Measurements from ENCODE around the gene BST1.

The BST1 gene

DNA sequence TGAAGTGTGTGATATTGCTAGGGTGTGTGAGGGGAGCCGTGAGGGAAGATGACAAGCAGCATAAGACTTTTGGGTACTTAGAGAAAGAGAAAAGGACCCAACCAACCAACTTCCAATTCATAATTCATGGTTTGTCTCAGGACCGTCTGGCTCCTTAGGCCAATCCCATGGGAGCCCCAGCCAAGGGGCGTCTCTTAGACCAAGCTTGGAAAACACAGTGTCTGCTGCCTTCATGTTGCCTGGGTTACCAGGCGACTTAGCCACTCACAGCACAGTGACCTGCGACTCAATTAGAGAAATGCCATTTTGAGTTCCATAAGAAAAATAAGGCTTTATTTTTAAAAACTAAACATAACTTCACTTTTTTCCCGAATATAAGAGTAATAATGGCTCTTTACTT, 32.7 kb downstream of the BST1 start:
- DNase-seq (ENCODE audit: low spot score) = no peak

DNA sequence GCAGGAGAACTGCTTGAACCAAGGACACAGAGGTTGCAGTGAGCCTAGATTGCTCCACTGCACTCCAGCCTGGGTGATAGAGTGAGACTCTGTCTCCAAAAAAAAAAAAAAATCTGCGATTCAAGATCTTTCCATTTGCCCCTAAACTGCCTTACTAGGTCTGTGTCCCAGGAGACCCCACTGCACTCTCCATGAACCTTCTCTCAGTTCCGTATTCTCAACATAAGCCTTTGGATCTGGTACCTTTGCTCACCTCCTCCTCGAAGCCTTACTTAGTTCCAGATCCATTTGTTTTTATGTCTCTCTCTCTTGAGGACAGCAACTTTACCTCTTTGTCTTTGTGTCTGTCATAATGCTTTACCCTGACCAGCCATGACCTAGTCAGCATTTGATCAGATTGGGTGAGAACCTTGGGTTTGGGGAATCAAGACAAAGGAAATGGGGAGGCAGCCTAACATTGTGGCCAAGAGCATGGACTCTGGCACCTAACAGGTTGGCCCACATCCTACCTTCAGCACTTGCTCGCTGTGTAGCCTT, 33.7 kb downstream of the BST1 start:
- DNase-seq (ENCODE audit: low spot score) = no peak
- in situ Hi-C loops (cut with MboI; ENCODE audit: low pct_unique_long_range_greater_than_20kb, low sequenced_read_pairs, unreplicated experiment) = loop anchor here (25.0 kb wide), 1 partner anchor 226 kb away; the partner anchor contains the start of gene FGFBP2
- TF ChIP-seq, protein P1, sequence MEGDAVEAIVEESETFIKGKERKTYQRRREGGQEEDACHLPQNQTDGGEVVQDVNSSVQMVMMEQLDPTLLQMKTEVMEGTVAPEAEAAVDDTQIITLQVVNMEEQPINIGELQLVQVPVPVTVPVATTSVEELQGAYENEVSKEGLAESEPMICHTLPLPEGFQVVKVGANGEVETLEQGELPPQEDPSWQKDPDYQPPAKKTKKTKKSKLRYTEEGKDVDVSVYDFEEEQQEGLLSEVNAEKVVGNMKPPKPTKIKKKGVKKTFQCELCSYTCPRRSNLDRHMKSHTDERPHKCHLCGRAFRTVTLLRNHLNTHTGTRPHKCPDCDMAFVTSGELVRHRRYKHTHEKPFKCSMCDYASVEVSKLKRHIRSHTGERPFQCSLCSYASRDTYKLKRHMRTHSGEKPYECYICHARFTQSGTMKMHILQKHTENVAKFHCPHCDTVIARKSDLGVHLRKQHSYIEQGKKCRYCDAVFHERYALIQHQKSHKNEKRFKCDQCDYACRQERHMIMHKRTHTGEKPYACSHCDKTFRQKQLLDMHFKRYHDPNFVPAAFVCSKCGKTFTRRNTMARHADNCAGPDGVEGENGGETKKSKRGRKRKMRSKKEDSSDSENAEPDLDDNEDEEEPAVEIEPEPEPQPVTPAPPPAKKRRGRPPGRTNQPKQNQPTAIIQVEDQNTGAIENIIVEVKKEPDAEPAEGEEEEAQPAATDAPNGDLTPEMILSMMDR (IDR thresholded peaks at IDR 0.05; ENCODE audit: extremely low read depth, insufficient read depth, missing control alignments) = no peak

More for the DNA sequence above, 32.7 kb downstream of the BST1 start:
- TF ChIP-seq, protein P1 (IDR thresholded peaks at IDR 0.05; ENCODE audit: extremely low read depth, insufficient read depth, missing control alignments) = no peak
- in situ Hi-C loops (cut with MboI; ENCODE audit: low pct_unique_long_range_greater_than_20kb, low sequenced_read_pairs, unreplicated experiment) = loop anchor here (25.0 kb wide), 1 partner anchor 227 kb away; the partner anchor contains the start of gene FGFBP2

DNA sequence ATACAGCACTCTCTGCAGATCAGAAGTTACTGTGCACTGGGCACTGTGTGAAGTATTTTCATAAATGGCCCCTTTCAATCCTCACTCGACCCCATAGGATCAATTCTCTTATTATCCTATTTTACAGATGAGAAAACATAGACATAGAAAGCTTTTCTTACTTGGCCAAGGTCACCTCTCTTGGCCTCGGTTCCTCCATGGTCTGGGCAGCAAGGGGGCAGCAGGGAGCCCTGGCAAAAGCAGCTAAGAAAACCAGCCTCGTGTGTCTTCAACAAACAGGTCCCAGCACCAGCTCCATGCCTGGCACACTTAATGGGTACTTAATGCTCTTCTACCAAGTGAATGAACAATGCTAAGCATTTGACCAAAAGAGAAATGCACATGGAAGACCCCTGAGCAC, 34.4 kb downstream of the BST1 start:
- DNase-seq (ENCODE audit: low spot score) = no peak
- in situ Hi-C loops (cut with MboI; ENCODE audit: low pct_unique_long_range_greater_than_20kb, low sequenced_read_pairs, unreplicated experiment) = loop anchor here (25.0 kb wide), 1 partner anchor 225 kb away; the partner anchor contains the start of gene FGFBP2
- TF ChIP-seq, protein P1 (IDR thresholded peaks at IDR 0.05; ENCODE audit: extremely low read depth, insufficient read depth, missing control alignments) = peak; percentile 33

DNA sequence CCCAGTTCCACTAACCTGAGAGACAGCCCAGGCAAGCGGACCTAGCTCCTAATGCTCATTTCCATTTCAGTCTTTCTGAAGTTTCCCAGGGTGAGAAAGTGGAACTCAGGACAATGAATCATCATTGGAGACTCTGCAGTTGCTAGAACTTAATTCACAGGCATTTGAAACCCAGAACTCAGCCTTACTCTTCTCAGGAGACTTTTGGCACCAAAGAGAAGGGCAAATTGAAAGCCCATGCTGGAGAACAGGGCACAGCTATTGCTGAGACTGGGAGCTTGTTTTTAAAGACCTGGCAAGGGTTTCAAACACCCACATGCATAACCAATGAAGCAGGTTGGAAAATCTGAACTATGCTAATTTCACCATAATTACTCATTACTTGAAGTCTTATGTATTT, 36.0 kb downstream of the BST1 start:
- DNase-seq (ENCODE audit: low spot score) = no peak
- in situ Hi-C loops (cut with MboI; ENCODE audit: low pct_unique_long_range_greater_than_20kb, low sequenced_read_pairs, unreplicated experiment) = loop anchor here (25.0 kb wide), 1 partner anchor 223 kb away; the partner anchor contains the start of gene FGFBP2
- TF ChIP-seq, protein P1 (IDR thresholded peaks at IDR 0.05; ENCODE audit: extremely low read depth, insufficient read depth, missing control alignments) = no peak

DNA sequence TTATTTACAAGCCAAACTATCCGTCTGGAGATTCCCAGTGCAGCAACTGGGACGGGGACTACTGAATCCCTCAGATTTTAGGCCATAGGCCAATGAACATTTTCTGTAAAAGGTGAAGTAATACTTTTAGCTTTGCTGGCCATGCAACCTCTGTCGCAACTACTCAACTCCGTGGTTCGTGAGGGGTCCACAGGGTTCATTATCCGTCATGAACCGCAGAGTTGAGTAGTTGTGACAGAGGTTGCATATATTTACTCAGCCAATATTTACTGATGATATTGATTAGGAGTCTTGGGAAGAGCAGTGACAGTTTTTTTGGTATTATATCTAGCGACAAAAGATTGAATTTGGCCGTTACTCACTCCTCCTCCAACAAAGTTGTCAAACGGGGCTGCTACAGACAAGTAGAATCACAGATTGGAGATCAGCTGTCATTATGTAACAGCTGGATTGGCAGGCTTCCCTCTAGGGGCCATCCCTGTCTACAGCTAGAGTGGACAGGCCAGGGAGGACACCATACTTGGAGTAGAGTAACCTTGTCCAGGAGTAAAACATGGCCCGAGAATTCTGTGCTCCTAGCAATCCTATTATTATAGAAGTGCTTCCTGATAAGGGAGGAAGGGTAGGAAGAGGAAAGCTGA, 38.0 kb downstream of the BST1 start:
- TF ChIP-seq, protein P1 (IDR thresholded peaks at IDR 0.05; ENCODE audit: extremely low read depth, insufficient read depth, missing control alignments) = no peak
- in situ Hi-C loops (cut with MboI; ENCODE audit: low pct_unique_long_range_greater_than_20kb, low sequenced_read_pairs, unreplicated experiment) = loop anchor here (25.0 kb wide), 1 partner anchor 221 kb away; the partner anchor contains the start of gene FGFBP2
- no peak for DNase-seq (ENCODE audit: low spot score)

DNA sequence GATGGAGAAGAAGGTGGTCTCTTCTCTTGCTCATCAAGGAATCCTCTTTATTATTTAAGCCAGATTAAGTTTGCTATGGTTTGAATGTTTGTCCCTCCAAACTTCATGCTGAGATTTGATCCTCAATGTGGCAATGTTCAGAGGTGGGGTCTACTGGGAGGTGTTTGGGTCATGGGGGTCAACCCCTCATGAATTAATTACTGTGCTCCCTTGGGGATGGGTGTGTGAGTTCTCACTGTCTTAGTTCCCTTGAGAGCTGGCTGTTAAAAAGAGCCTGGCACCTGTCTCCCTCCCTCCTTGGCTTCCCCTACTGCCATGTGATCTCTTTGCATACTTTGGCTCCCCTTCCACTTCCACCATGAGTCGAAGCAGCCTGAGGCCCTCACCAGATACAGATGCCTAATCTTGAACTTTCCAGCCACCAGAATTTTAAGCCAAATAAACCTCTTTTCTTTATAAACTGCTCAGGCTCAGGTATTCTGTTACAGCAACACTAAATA, 39.3 kb downstream of the BST1 start:
- in situ Hi-C loops (cut with MboI; ENCODE audit: low pct_unique_long_range_greater_than_20kb, low sequenced_read_pairs, unreplicated experiment) = loop anchor here (25.0 kb wide), 1 partner anchor 220 kb away; the partner anchor contains the start of gene FGFBP2
- TF ChIP-seq, protein P1 (IDR thresholded peaks at IDR 0.05; ENCODE audit: extremely low read depth, insufficient read depth, missing control alignments) = no peak
- DNase-seq (ENCODE audit: low spot score) = no peak
